ENCODE data around the gene SGMS1.

GRCh38 chr10:50472914-50473313 is 150.8 kb downstream of the SGMS1 start:
- no peak for TF ChIP-seq CTCF (IDR thresholded peaks at IDR 0.05)
- no peak for TF ChIP-seq POLR2A (IDR thresholded peaks at IDR 0.05)
